Trophoblast cell (in vitro differentiated cells and primary cell): Measurements from ENCODE around the gene RPTN.

ENCODE experiments used
- DNase-seq, 2 donors: peaks; one replicate each; pipeline ENCODE4 v3.0.0-alpha.2; 2016
- H2AFZ ChIP-seq: 2 replicates; pipeline ENCODE4 v1.6.1; 2013; ENCODE audit warnings: low read length, moderate library complexity, mild to moderate bottlenecking; ENCODE audit not compliant: insufficient read depth, poor library complexity
- H2AK5ac ChIP-seq: 2 replicates; pipeline ENCODE4 v1.6.1; 2013; ENCODE audit warnings: mild to moderate bottlenecking, low read length
- H2BK120ac ChIP-seq: 2 replicates; pipeline ENCODE4 v1.6.1; 2013; ENCODE audit warnings: low read length, mild to moderate bottlenecking, moderate library complexity; ENCODE audit not compliant: insufficient read depth, poor library complexity
- H2BK12ac ChIP-seq: 2 replicates; pipeline ENCODE4 v1.6.1; 2013; ENCODE audit warnings: mild to moderate bottlenecking, low read length, moderate library complexity
- H2BK5ac ChIP-seq: 2 replicates; pipeline ENCODE4 v1.6.1; 2013; ENCODE audit warnings: low read length, low read depth, moderate library complexity, mild to moderate bottlenecking; ENCODE audit not compliant: poor library complexity
- H3K14ac ChIP-seq: 2 replicates; pipeline ENCODE4 v1.6.1; 2013; ENCODE audit warnings: mild to moderate bottlenecking, low read length
- H3K18ac ChIP-seq: 2 replicates; pipeline ENCODE4 v1.6.1; 2013; ENCODE audit warnings: mild to moderate bottlenecking, low read length
- H3K23ac ChIP-seq: 2 replicates; pipeline ENCODE4 v1.6.1; 2013; ENCODE audit warnings: low read length
- H3K27ac ChIP-seq: 2 replicates; pipeline ENCODE4 v1.5.1; 2013; ENCODE audit warnings: low read depth, mild to moderate bottlenecking, inconsistent platforms, low read length, moderate library complexity
- H3K27me3 ChIP-seq: 2 replicates; pipeline ENCODE4 v1.6.1; 2013; ENCODE audit warnings: inconsistent platforms, mild to moderate bottlenecking, low read length, moderate library complexity; ENCODE audit not compliant: insufficient read depth
- H3K36me3 ChIP-seq, 2 experiments: 1 replicate in 1 of 2; 2 replicates in 1 of 2; pipeline ENCODE4 v1.6.1; 2013; ENCODE audit warnings: low read length in 2 of 2, mild to moderate bottlenecking in 2 of 2, moderate library complexity in 1 of 2; ENCODE audit not compliant: insufficient read depth in 2 of 2, control insufficient read depth in 1 of 2
- H3K4ac ChIP-seq: 2 replicates; pipeline ENCODE4 v1.6.1; 2013; ENCODE audit warnings: low read depth, mild to moderate bottlenecking, low read length, moderate library complexity
- H3K4me1 ChIP-seq, 2 experiments: 1 replicate in 1 of 2; 2 replicates in 1 of 2; pipeline ENCODE4 v1.6.1; 2013; ENCODE audit warnings: low read length in 2 of 2, mild to moderate bottlenecking in 2 of 2, moderate library complexity in 1 of 2; ENCODE audit not compliant: insufficient read depth in 2 of 2, control insufficient read depth in 1 of 2
- H3K4me2 ChIP-seq: 2 replicates; pipeline ENCODE4 v1.6.1; 2013; ENCODE audit warnings: inconsistent platforms, mild to moderate bottlenecking, low read length, moderate library complexity
- H3K4me3 ChIP-seq: 2 replicates; pipeline ENCODE4 v1.5.1; 2013; ENCODE audit warnings: mild to moderate bottlenecking, low read depth, low read length, inconsistent platforms
- H3K79me1 ChIP-seq: one replicate; pipeline ENCODE4 v1.6.1; 2013; ENCODE audit warnings: low read length
- H3K79me2 ChIP-seq: 2 replicates; pipeline ENCODE4 v1.6.1; 2013; ENCODE audit warnings: low read length, mild to moderate bottlenecking; ENCODE audit not compliant: control insufficient read depth, insufficient read depth, poor library complexity
- H3K9ac ChIP-seq: 2 replicates; pipeline ENCODE4 v1.6.1; 2013; ENCODE audit warnings: mild to moderate bottlenecking, low read length
- H3K9me3 ChIP-seq: 2 replicates; pipeline ENCODE4 v1.6.1; 2013; ENCODE audit warnings: low read depth, mild to moderate bottlenecking, control low read depth, inconsistent platforms, low read length; ENCODE audit not compliant: insufficient read depth
- H4K12ac ChIP-seq: 2 replicates; pipeline ENCODE4 v1.6.1; 2013; ENCODE audit warnings: low read depth, mild to moderate bottlenecking, low read length, moderate library complexity
- H4K8ac ChIP-seq: 2 replicates; pipeline ENCODE4 v1.6.1; 2013; ENCODE audit warnings: low read depth, mild to moderate bottlenecking, low read length, moderate library complexity
- H4K91ac ChIP-seq: one replicate; pipeline ENCODE4 v1.6.1; 2013; ENCODE audit warnings: low read depth, mild to moderate bottlenecking, low read length, moderate library complexity
- WGBS: extraction: QIAGEN DNeasy Blood & Tissue Kit; methylation state at CpG from one replicate; pipeline ENCODE4 v1.1.7; 2013; ENCODE audit warnings: missing lambda C conversion rate; ENCODE audit not compliant: insufficient read length, insufficient coverage; ENCODE audit errors: extremely low coverage; 5-methylcytosine and 5-hydroxymethylcytosine counted together

Gene RPTN

DNA sequence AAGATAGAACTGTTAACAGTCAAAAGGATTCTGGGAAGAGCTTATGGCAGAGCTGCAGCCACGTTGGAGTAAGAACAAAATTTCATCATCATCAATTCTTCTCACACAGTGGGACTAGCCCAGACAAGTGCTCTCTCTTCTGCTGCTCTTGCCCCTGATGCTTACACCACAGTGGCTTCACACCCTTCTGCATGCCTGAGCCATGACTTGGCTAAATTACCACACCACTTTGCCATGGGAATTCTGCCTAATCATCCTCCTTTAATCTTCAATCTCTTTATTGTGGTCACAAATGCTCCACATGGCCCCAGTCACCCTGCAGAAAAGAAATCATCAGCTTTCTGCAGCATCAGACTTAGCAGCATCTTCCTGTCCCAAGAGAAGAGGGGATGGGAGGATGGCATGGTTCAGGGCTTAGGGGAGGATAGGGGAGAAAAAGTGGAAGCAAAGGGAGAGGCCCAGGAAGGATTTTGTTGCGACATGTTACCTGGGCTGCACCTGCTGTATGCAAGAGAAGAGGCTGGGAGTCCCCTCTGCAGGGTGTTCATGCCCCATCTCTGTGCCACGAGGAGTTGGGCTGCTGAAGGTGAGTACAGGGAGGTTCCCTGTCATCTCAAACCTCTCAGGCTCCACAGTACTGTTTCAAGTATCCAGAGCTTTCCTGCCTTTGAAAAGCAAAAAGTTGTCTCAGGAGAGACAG, 9.0 kb upstream of the RPTN start:
- Histone ChIP-seq H4K12ac (no peak overlapping the region), H3K79me2 (no peaks in the 10 kb centered on the region), H3K27me3 (no peaks in the 10 kb centered on the region), H3K4me3 (no peak overlapping the region), H2AK5ac (no peak overlapping the region), H3K36me3 (no peaks in the 10 kb centered on the region), H3K79me1 (no peaks in the 10 kb centered on the region), H3K4me2 (no peak overlapping the region), H2BK12ac (no peak overlapping the region), H3K23ac (no peak overlapping the region), H2AFZ (no peak overlapping the region), H4K91ac (no peak overlapping the region), H3K9ac (no peak overlapping the region), H3K18ac (no peak overlapping the region), H3K14ac (no peak overlapping the region), H2BK120ac (no peak overlapping the region), H4K8ac (no peak overlapping the region), H3K27ac (no peak overlapping the region), H3K4ac (no peak overlapping the region), H3K4me1 (no peaks in the 10 kb centered on the region), H2BK5ac (no peak overlapping the region), H3K9me3 (peaks cover 9% of the 10 kb centered on the region)
- WGBS, result no CpG with 5 or more reads among the region's 3 CpGs
- peak; percentile 84 to 88 for DNase-seq

DNA sequence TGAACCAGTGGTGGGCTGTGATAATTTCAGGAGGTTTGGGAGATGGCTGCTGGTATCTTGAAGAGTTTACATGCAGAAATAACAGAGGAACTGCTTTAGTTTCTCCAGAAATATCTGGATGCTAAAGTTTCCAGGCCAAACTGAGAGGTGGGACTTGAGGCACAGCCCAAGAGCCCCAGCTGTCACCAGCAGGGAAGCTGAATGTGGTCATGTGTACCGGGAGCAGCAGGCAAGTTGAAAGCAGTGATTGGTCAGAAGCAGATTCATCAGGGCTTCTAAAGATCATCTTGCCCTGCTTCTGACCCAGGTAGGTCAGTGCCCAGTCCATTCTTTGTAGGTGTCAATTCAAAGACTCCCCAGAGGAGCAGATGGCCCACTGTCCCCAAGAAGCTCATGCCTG, 7.9 kb upstream of the RPTN start:
- Histone ChIP-seq H3K23ac (no peak overlapping the region), H3K4me1 (no peaks in the 10 kb centered on the region), H2BK120ac (no peak overlapping the region), H3K9ac (no peak overlapping the region), H4K91ac (no peak overlapping the region), H3K4me2 (no peak overlapping the region), H3K79me2 (no peaks in the 10 kb centered on the region), H4K12ac (no peak overlapping the region), H2BK12ac (no peak overlapping the region), H3K79me1 (no peaks in the 10 kb centered on the region), H3K4me3 (no peak overlapping the region), H2AFZ (no peak overlapping the region), H2AK5ac (no peak overlapping the region), H3K4ac (no peak overlapping the region), H3K27me3 (no peaks in the 10 kb centered on the region), H3K36me3 (no peaks in the 10 kb centered on the region), H4K8ac (no peak overlapping the region), H2BK5ac (no peak overlapping the region), H3K27ac (no peak overlapping the region), H3K18ac (no peak overlapping the region), H3K14ac (no peak overlapping the region), H3K9me3 (peaks cover 7% of the 10 kb centered on the region)
- WGBS, result no CpG with 5 or more reads among the region's 1 CpG
- DNase-seq, result no peak

GRCh38 chr1:152165286-152166077, 6.5 kb upstream of the RPTN start:
- Histone ChIP-seq H3K9ac (no peak overlapping the region), H2BK12ac (no peak overlapping the region), H3K4me3 (no peak overlapping the region), H3K18ac (no peak overlapping the region), H4K8ac (no peak overlapping the region), H3K9me3 (peaks cover 7% of the 10 kb centered on the region), H2BK120ac (no peak overlapping the region), H3K4me1 (no peaks in the 10 kb centered on the region), H3K14ac (no peak overlapping the region), H3K4ac (no peak overlapping the region), H3K79me2 (no peaks in the 10 kb centered on the region), H3K27ac (no peak overlapping the region), H4K12ac (no peak overlapping the region), H3K36me3 (no peaks in the 10 kb centered on the region), H3K27me3 (no peaks in the 10 kb centered on the region), H3K23ac (no peak overlapping the region), H2AFZ (no peak overlapping the region), H3K4me2 (no peak overlapping the region), H2BK5ac (no peak overlapping the region), H4K91ac (no peak overlapping the region), H3K79me1 (no peaks in the 10 kb centered on the region), H2AK5ac (no peak overlapping the region)
- DNase-seq, result no peak
- WGBS, result no CpG with 5 or more reads among the region's 4 CpGs

GRCh38 chr1:152164517-152165136, 5.6 kb upstream of the RPTN start:
- Histone ChIP-seq H4K12ac (no peak overlapping the region), H2BK120ac (no peak overlapping the region), H3K79me2 (no peaks in the 10 kb centered on the region), H3K36me3 (no peaks in the 10 kb centered on the region), H3K9ac (no peak overlapping the region), H4K91ac (no peak overlapping the region), H3K14ac (no peak overlapping the region), H3K79me1 (no peaks in the 10 kb centered on the region), H3K27ac (no peak overlapping the region), H3K4me1 (no peaks in the 10 kb centered on the region), H3K4me3 (no peak overlapping the region), H2AK5ac (no peak overlapping the region), H3K23ac (no peak overlapping the region), H3K4me2 (no peak overlapping the region), H4K8ac (no peak overlapping the region), H3K18ac (no peak overlapping the region), H2AFZ (no peak overlapping the region), H2BK5ac (no peak overlapping the region), H3K4ac (no peak overlapping the region), H3K27me3 (no peaks in the 10 kb centered on the region), H2BK12ac (no peak overlapping the region), H3K9me3 (peaks cover 5% of the 10 kb centered on the region)
- WGBS, result no CpG with 5 or more reads among the region's 2 CpGs
- no peak for DNase-seq
